Smooth muscle cell of the brain vasculature (primary cell): ENCODE results near the gene PLCD3.

Experiments
- DNase-seq: peaks from one replicate; pipeline ENCODE4 v3.0.0-alpha.2; 2012; ENCODE audit warnings: low read depth, low spot score

PLCD3 gene

DNA sequence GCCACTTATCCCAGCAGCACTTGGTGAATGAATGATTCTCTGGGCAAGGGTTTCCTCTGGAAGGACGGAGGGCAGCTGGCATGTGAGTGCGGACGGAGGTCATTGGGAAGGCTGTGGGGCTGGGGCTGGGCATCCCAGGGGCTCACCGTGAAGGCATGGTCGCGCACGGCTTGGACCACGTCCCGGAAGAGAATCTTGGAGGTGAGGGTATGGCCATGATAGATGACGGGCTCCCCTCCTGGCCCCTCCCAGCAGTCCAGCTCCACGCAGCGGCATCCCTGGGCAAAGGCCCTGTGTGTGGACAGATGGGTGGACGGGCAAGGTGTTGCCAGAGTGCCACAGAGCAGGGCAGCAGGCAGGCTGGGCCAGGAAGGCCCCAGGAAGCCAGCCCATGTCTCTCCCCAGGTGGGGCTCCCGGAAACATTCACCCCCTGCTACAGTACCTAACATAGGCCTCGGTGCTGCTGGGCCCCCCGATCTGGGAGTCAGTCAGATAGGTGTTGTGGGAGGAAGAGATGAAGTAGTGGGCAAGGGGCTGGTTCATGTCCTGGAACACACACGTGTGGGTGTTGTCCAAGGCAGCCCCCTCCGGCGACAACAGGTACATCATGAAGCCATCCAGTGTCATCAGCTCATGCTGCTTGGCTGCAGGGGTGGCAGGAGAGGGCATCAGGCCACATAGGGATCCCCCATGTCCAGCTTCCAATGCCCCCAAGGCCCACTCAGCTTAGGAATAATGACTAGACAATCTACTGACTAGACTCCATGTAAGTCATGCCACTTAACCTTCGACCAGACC, 14.3 kb downstream of the PLCD3 start:
- DNase-seq, result no peak

- no peak for DNase-seq
These were observed 15.0 kb downstream of the PLCD3 start for GRCh38 chr17:45117334-45117733.

DNA sequence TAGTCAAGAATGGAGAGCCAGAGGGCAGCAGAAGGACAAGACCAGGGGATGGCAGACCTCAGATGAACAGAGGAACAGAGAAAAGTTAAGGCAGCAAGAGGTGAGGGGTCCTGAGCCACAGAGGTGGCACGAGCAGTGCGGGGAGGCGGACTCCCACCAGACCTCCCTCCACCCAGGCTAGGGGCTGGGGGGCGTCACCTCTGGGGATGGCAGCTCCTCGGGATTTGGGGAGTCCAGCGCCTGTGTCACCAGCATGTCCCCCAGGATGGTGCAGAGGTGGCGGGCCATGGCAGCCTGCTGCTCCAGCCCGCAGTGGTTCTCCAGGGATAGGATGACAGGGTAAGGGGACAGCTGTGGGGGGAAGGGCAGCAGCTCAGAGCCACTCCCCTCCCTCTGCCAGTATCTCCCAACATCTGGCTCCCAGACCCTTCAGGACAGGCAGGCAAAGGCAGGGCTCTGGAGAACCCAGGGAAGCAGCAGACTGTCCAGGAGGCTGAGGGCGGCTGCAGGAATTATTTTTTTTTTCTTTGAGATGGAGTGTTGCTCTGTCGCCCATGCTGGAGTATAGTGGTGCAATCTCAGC, 15.8 kb downstream of the PLCD3 start:
- no peak for DNase-seq

DNA sequence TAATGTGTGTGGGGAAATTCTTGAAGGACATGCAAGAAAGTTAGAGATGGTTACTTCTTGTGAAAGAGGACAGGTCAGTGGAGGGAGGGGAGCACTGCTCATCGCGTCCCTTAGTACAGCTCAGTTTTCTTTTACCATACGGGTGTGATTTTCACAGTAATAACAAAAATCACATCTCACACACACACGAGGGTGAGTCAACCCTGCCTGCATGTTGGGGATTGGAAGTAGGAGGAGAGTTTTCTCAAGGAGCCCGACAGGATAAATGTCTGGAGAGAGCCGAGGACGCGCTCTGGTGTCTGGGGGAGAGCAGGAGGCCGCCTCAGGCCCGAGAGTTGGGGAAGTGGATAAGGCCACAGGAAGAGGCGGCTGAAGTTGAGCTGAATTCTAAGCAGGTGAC, 16.4 kb downstream of the PLCD3 start:
- DNase-seq, result no peak

- no peak for DNase-seq
These were observed 17.2 kb downstream of the PLCD3 start for GRCh38 chr17:45115015-45115625.

DNA sequence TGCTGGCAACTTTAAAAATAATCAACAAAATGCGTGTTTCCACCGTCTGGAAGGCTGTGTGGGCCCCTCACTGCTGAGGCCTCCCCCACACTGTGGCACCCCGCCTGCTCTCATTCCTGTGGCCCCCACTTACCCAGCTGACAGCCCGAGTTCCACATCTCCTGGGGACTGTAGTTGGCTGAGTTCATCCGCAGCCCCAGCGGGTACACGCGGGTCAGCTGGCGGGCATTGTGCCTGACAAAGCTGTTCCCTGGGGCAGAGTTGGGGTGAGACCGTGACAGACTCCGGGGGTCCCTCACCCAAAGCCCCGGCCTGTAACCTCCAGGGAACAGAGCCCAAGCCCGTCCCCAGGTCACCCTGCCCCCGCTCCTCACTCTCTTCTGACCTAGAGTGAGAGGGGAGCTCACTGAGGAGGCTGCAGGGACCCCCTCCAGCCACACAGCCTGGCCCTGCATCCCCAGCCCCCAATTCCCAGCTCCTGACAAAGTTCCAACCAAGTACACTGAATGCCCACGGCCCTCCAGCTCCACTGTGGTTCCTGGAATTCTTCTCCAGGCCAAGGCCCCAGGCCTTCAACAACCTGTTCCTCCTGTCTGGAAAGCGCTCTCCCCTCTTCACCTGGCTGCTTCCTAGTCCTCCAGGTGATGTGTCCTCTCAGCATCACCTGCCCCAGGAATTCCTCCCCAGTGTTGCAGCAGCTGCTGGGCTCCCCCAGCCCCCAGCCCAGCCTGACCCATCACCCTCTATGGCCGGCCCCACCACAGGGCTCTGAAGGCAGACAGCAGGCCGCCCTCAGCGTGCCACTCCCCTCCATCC, 18.0 kb downstream of the PLCD3 start:
- no peak for DNase-seq

- no peak for DNase-seq
These were observed 18.9 kb downstream of the PLCD3 start for GRCh38 chr17:45113424-45113754.

- no peak for DNase-seq
These were observed 19.5 kb downstream of the PLCD3 start for GRCh38 chr17:45112559-45113423.

GRCh38 chr17:45111850-45112249, 20.5 kb downstream of the PLCD3 start:
- no peak for DNase-seq

DNA sequence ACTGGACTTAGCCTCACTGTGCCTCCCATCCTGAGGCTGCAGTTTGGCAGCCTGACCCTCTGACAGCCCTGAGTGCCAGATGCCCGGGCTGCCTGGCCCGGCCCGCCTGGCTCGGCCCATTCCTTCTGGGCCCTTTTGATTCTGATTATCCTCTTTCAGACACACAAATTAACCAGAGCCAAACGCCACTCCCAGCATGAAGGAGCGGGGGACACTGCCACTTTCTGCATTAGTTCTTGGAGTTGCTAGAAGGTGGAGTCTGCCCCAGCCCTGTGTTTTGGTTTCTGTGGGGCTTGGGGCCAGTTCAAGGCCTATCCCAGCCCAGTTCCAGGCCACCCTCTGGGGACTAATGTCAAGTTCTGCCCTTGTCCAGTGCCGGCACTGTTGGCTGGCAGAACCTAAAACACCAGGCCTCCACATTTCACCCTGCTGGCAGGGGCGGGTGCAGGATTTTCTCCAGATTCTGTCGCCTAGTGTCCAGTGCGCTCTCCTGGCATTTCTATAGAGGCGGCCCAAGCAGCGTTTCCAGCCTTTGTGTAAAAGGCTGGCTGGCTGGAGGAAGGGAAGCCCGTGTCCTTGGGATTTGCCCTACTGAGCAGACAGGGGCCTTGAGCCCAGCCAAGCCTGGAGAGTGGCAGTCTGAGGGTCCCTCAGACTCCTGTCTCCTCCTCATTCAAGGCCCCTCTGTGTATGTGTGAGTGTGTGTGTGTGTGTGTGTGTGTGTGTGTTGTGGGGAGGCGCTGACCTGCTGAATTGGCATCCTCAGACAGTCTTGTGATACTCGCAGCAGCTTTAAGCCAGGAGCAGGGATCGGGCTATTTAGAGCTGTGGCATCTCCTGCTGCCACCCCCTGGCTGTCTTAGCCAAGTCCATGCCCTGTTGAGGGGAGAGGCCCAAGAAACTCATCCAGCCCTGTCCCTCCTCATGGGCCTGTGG, 21.4 kb downstream of the PLCD3 start:
- DNase-seq, result no peak

GRCh38 chr17:45108595-45109521, 23.5 kb downstream of the PLCD3 start:
- DNase-seq, result no peak

DNA sequence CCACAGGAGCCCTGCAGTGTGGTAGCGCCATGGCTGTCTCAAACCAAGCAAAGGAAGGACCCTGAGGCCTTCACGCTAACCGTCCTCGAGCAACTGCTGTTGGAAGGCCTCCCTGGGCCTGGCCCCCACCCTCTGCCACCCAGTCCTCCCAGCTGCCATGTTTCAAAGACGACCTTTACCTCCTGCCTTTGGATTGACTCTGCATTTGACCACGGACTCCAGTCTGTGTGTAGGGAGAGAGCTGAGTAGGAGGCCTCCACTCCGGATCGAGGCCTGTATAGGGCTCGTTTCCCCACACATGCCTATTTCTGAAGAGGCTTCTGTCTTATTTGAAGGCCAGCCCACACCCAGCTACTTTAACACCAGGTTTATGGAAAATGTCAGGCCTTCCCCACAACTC, 24.3 kb downstream of the PLCD3 start:
- DNase-seq, result no peak

- no peak for DNase-seq
These were observed 24.9 kb downstream of the PLCD3 start for GRCh38 chr17:45107293-45108010.

- DNase-seq, result no peak
These were observed 25.7 kb downstream of the PLCD3 start for GRCh38 chr17:45106582-45106981.

GRCh38 chr17:45106096-45106495, 26.2 kb downstream of the PLCD3 start:
- no peak for DNase-seq

- no peak for DNase-seq
These were observed 27.2 kb downstream of the PLCD3 start for GRCh38 chr17:45104907-45105624.

GRCh38 chr17:45104497-45104896, 27.8 kb downstream of the PLCD3 start:
- no peak for DNase-seq

GRCh38 chr17:45104029-45104428, 28.3 kb downstream of the PLCD3 start:
- no peak for DNase-seq
